ENCODE measurements around the gene ELMO1.
A peak's percentile ranks its signal among the peaks of the same experiment; 100 is the strongest.

Gene ELMO1

GRCh38 chr7:37216156-37216852 is 232.4 kb downstream of the ELMO1 start:
- DNase-seq (ENCODE audit: low read depth) = no peak

- DNase-seq (ENCODE audit: low read depth) = no peak
Measured at GRCh38 chr7:37215290-37215923, 233.3 kb downstream of the ELMO1 start.

GRCh38 chr7:37212556-37212955 is 236.1 kb downstream of the ELMO1 start:
- no peak for DNase-seq (ENCODE audit: low read depth)

GRCh38 chr7:37212051-37212450 is 236.6 kb downstream of the ELMO1 start:
- DNase-seq (ENCODE audit: low read depth) = no peak

GRCh38 chr7:37211097-37211880 is 237.4 kb downstream of the ELMO1 start:
- no peak for DNase-seq (ENCODE audit: low read depth)

GRCh38 chr7:37209195-37209594 is 239.5 kb downstream of the ELMO1 start:
- no peak for DNase-seq (ENCODE audit: low read depth)

GRCh38 chr7:37208528-37208927 is 240.1 kb downstream of the ELMO1 start:
- no peak for DNase-seq (ENCODE audit: low read depth)

GRCh38 chr7:37206192-37206591 is 242.5 kb downstream of the ELMO1 start:
- DNase-seq (ENCODE audit: low read depth) = no peak

- no peak for DNase-seq (ENCODE audit: low read depth)
Measured at GRCh38 chr7:37205451-37205850, 243.2 kb downstream of the ELMO1 start.

- DNase-seq (ENCODE audit: low read depth) = no peak
Measured at GRCh38 chr7:37201876-37202198, 246.8 kb downstream of the ELMO1 start.

GRCh38 chr7:37201003-37201875 is 247.4 kb downstream of the ELMO1 start:
- peak; percentile 19 for DNase-seq (ENCODE audit: low read depth)

GRCh38 chr7:37198906-37199485 is 249.7 kb downstream of the ELMO1 start:
- peak; percentile 51 for DNase-seq (ENCODE audit: low read depth)

- no peak for DNase-seq (ENCODE audit: low read depth)
Measured at GRCh38 chr7:37198041-37198905, 250.4 kb downstream of the ELMO1 start.

- no peak for DNase-seq (ENCODE audit: low read depth)
Measured at GRCh38 chr7:37197108-37197507, 251.6 kb downstream of the ELMO1 start.

- no peak for DNase-seq (ENCODE audit: low read depth)
Measured at GRCh38 chr7:37196676-37197075, 252.0 kb downstream of the ELMO1 start.

GRCh38 chr7:37195388-37195787 is 253.3 kb downstream of the ELMO1 start:
- no peak for DNase-seq (ENCODE audit: low read depth)

GRCh38 chr7:37194943-37195342 is 253.7 kb downstream of the ELMO1 start:
- DNase-seq (ENCODE audit: low read depth) = no peak

- no peak for DNase-seq (ENCODE audit: low read depth)
Measured at GRCh38 chr7:37193775-37194135, 254.9 kb downstream of the ELMO1 start.

GRCh38 chr7:37193087-37193774 is 255.4 kb downstream of the ELMO1 start:
- no peak for DNase-seq (ENCODE audit: low read depth)

GRCh38 chr7:37191797-37192196 is 256.9 kb downstream of the ELMO1 start:
- DNase-seq (ENCODE audit: low read depth) = no peak

Measured in stimulated activated CD8-positive, alpha-beta memory T cell treated with anti-CD3 and anti-CD28 coated beads, Interleukin-15, amount 100 ng/mL, for 24 hours (primary cell).